ENCODE data around the gene KCNH5.

Gene KCNH5

GRCh38 chr14:62722406-62722805 lies 322.9 kb downstream of the KCNH5 start:
- DNase-seq (ENCODE audit: low spot score): no peak
- TF ChIP-seq CTCF (IDR thresholded peaks at IDR 0.05; ENCODE audit: borderline replicate concordance, control extremely low read depth, extremely low read depth, insufficient read depth, missing control alignments): no peak
- in situ Hi-C loops (cut with MboI; ENCODE audit: low sequenced_read_pairs, unreplicated experiment): no loop called here

GRCh38 chr14:62718629-62719028 lies 326.6 kb downstream of the KCNH5 start:
- in situ Hi-C loops (cut with MboI; ENCODE audit: low sequenced_read_pairs, unreplicated experiment): no loop called here
- no peak for TF ChIP-seq CTCF (IDR thresholded peaks at IDR 0.05; ENCODE audit: borderline replicate concordance, control extremely low read depth, extremely low read depth, insufficient read depth, missing control alignments)
- DNase-seq (ENCODE audit: low spot score): no peak

- DNase-seq (ENCODE audit: low spot score): no peak
- TF ChIP-seq CTCF (IDR thresholded peaks at IDR 0.05; ENCODE audit: borderline replicate concordance, control extremely low read depth, extremely low read depth, insufficient read depth, missing control alignments): no peak
- in situ Hi-C loops (cut with MboI; ENCODE audit: low sequenced_read_pairs, unreplicated experiment): no loop called here
Measured at GRCh38 chr14:62711351-62712023, 333.8 kb downstream of the KCNH5 start.

GRCh38 chr14:62710811-62711210 lies 334.4 kb downstream of the KCNH5 start:
- no peak for DNase-seq (ENCODE audit: low spot score)
- no peak for TF ChIP-seq CTCF (IDR thresholded peaks at IDR 0.05; ENCODE audit: borderline replicate concordance, control extremely low read depth, extremely low read depth, insufficient read depth, missing control alignments)
- in situ Hi-C loops (cut with MboI; ENCODE audit: low sequenced_read_pairs, unreplicated experiment): no loop called here

GRCh38 chr14:62709773-62710172 lies 335.5 kb downstream of the KCNH5 start:
- in situ Hi-C loops (cut with MboI; ENCODE audit: low sequenced_read_pairs, unreplicated experiment): no loop called here
- no peak for TF ChIP-seq CTCF (IDR thresholded peaks at IDR 0.05; ENCODE audit: borderline replicate concordance, control extremely low read depth, extremely low read depth, insufficient read depth, missing control alignments)
- DNase-seq (ENCODE audit: low spot score): no peak

- no peak for DNase-seq (ENCODE audit: low spot score)
- TF ChIP-seq CTCF (IDR thresholded peaks at IDR 0.05; ENCODE audit: borderline replicate concordance, control extremely low read depth, extremely low read depth, insufficient read depth, missing control alignments): no peak
- in situ Hi-C loops (cut with MboI; ENCODE audit: low sequenced_read_pairs, unreplicated experiment): no loop called here
Measured at GRCh38 chr14:62706217-62706616, 339.0 kb downstream of the KCNH5 start.
